Pancreas (tissue), 10 donors: ENCODE data around the gene REEP3. TPM values are rescaled to one million over a fixed set of nuclear protein-coding genes. Genes with fewer than 3 reads are reported as not detected.
A peak's percentile ranks its signal among the peaks of the same experiment; 100 is the strongest.
"Not testable (repeated sequence)": the region's sequence is repeated elsewhere in the genome, so short reads cannot be mapped to it uniquely, and the experiment has no call there.

ENCODE experiments used
- ATAC-seq, 4 donors: fragments of 200-7000 bp; cut with Tn5 transposase; one replicate each; pipeline versions ENCODE4 v1.8.0 to v1.9.1; 2020; ENCODE audit warnings: mild to moderate bottlenecking in 4 of 4, moderate library complexity in 4 of 4
- DNase-seq, 6 donors: peaks; one replicate each; pipeline ENCODE4 v3.0.0-alpha.2; 2020
- FAIRE-seq: peaks from 2 replicates; lab custom pipeline; 2012; peaks lifted over from hg19 to GRCh38; lab: Jason Lieb, UNC
- H3K27ac ChIP-seq, 4 donors: fragments of 200-600 bp; sonication (generic); 1 replicate in 3 of 4; 2 replicates in 1 of 4; pipeline versions ENCODE4 v1.5.0 to v1.8.0; 2020
- H3K27me3 ChIP-seq, 4 donors: fragments of 200-600 bp; one replicate each; pipeline ENCODE4 v1.8.0; 2021
- H3K36me3 ChIP-seq, 3 donors: fragments of 200-600 bp; sonication (generic) in 1 of 3; one replicate each; pipeline versions ENCODE4 v1.5.0 to v1.8.0; 2020 to 2021
- H3K4me1 ChIP-seq, 3 donors: fragments of 200-600 bp; one replicate each; pipeline ENCODE4 v1.8.0; 2021
- H3K4me3 ChIP-seq, 4 donors: fragments of 200-600 bp; sonication (generic) in 2 of 4; one replicate each; pipeline versions ENCODE4 v1.5.0 to v1.8.0; 2020 to 2021
- H3K9me3 ChIP-seq, 4 donors: fragments of 200-600 bp; one replicate each; pipeline ENCODE4 v1.8.0; 2021
- CTCF ChIP-seq, 4 donors: fragments of 200-600 bp; sonication (generic) in 3 of 4; IDR thresholded peaks; one replicate each; pipeline versions ENCODE4 v1.5.0 to v1.8.0; 2021; ENCODE audit warnings: antibody characterized with exemption in 4 of 4
- WGBS, 2 donors: extraction: QIAGEN DNeasy Blood & Tissue Kit; methylation state at CpG; one replicate each; pipeline ENCODE4 v1.1.7; 2013; 5-methylcytosine and 5-hydroxymethylcytosine counted together
- intact Hi-C, 3 donors: fragments of 100-400 bp; cut with DNase I; formaldehyde crosslinking; loops; one replicate each; pipeline versions ENCODE4 v1.11.1 to v1.14.2; 2022
- polyA plus RNA-seq, 2 donors: library from polyadenylated mRNA; stranded (reverse); fragments of 200-250 nt; gene quantifications; one replicate each; pipeline ENCODE4 v1.2.3, GENCODE V29; 2013
- total RNA-seq, 6 donors: library from RNA; stranded (reverse); fragmentation: NEBNext Ultra II Directional in 4 of 6; extraction: Animal tissue kit (Norgen Biotek cat#: 25700) in 4 of 6; gene quantifications; one replicate each; pipeline versions ENCODE4 v1.2.1 to v1.2.4, GENCODE V29; 2021 to 2023
- donor health status: healthy with polysubstance abuse.
- donor health status: DM: no; HTN: no; CAD: no; lungs with moderate emphysema.
- donor health status: DM: no; HTN: no; CAD: no.
- donor health status: control.
- donor health status: control.
- donor health status: Bipolar disorder and iron deficiency.
- donor health status: DM: yes; HTN: yes; CAD: no.
- donor health status: DM: no; HTN: no; CAD: no.
- donor health status: DM: no; HTN: no; CAD: no.
- donor health status: DM: yes; HTN: yes; CAD: no.

REEP3 gene
- total and polyA plus RNA-seq, 8 donors: 2.7 to 21.3 (median 9.4) TPM

GRCh38 chr10:63563623-63564022 lies 42.4 kb downstream of the REEP3 start:
- intact Hi-C loops: no loop called here
- Histone ChIP-seq H3K27ac (no peak overlapping the region), H3K9me3 (no peaks in the 10 kb centered on the region), H3K27me3 (no peaks in the 10 kb centered on the region), H3K4me3 (no peak overlapping the region), H3K4me1 (no peaks in the 10 kb centered on the region), H3K36me3 (no peaks in the 10 kb centered on the region)
- FAIRE-seq (no peak), DNase-seq (no peak), ATAC-seq (no peak)
- no peak for TF ChIP-seq CTCF (IDR thresholded peaks at IDR 0.05)
- WGBS, 2 donors: 33 to 37% methylated on average over 3 of the region's 3 CpGs

- WGBS, 2 donors: 74 to 76% methylated on average over 3 of the region's 3 CpGs
- H3K4me3 ChIP-seq, ATAC-seq, H3K27me3 ChIP-seq, H3K27ac ChIP-seq, H3K36me3 ChIP-seq, DNase-seq, FAIRE-seq, intact Hi-C loops, H3K9me3 ChIP-seq, H3K4me1 ChIP-seq: not testable (repeated sequence)
These were observed 43.5 kb downstream of the REEP3 start for GRCh38 chr10:63564731-63565130.

- TF ChIP-seq CTCF (IDR thresholded peaks at IDR 0.05): no peak
- no peak for DNase-seq
- peak; percentile 67 to 93 (median 86) for ATAC-seq
- Histone ChIP-seq H3K4me1 (peaks cover 9 to 23% (median 19%) of the 10 kb centered on the region in 3 donors), H3K4me3 (no peak overlapping the region), H3K36me3 (peaks cover 0 to 4% (median 0%) of the 10 kb centered on the region in 3 donors), H3K27ac (peak overlapping the region in 3 of 4 donors; percentile 18 to 62 (median 61)), H3K9me3 (no peaks in the 10 kb centered on the region), H3K27me3 (no peaks in the 10 kb centered on the region)
- 3 to 14% methylated on average over 3 of the region's 3 CpGs for WGBS, 2 donors
- peak; percentile 73 for FAIRE-seq
- intact Hi-C loops: no loop called here
These were observed 52.0 kb downstream of the REEP3 start for GRCh38 chr10:63573068-63573697.

- ATAC-seq: no peak
- TF ChIP-seq CTCF (IDR thresholded peaks at IDR 0.05): no peak
- Histone ChIP-seq H3K27ac (peak overlapping the region in 1 of 4 donors; percentile 62), H3K4me3 (no peak overlapping the region), H3K4me1 (peaks cover 9 to 23% (median 19%) of the 10 kb centered on the region in 3 donors), H3K9me3 (no peaks in the 10 kb centered on the region), H3K36me3 (peaks cover 0 to 3% (median 0%) of the 10 kb centered on the region in 3 donors), H3K27me3 (no peaks in the 10 kb centered on the region)
- 51 to 78% methylated on average over 2 of the region's 2 CpGs for WGBS, 2 donors
- intact Hi-C loops: no loop called here
- no peak for DNase-seq
- FAIRE-seq: no peak
These were observed 52.8 kb downstream of the REEP3 start for GRCh38 chr10:63574011-63574410.

GRCh38 chr10:63576501-63576900 lies 55.3 kb downstream of the REEP3 start:
- H3K27ac ChIP-seq: no peak overlapping the region
- ATAC-seq: no peak
- 96% methylated on average over 1 of the region's 1 CpG for WGBS, 2 donors

More at GRCh38 chr10:63576501-63576900, 55.3 kb downstream of the REEP3 start:
- no peaks in the 10 kb centered on the region for H3K27me3 ChIP-seq
- no peak overlapping the region for H3K4me3 ChIP-seq
- H3K9me3 ChIP-seq: no peaks in the 10 kb centered on the region
- intact Hi-C loops: no loop called here
- FAIRE-seq (no peak), DNase-seq (no peak)
- H3K36me3 ChIP-seq: no peaks in the 10 kb centered on the region
- peaks cover 9 to 23% (median 19%) of the 10 kb centered on the region in 3 donors for H3K4me1 ChIP-seq
- TF ChIP-seq CTCF (IDR thresholded peaks at IDR 0.05): no peak
